ENCODE data around the gene PCDHA5.

- TF ChIP-seq JUNB (IDR thresholded peaks at IDR 0.05) (no peak), PBX3 (IDR thresholded peaks at IDR 0.05; ENCODE audit: insufficient replicate concordance, low read depth, low read length) (no peak), POU2F2 (IDR thresholded peaks at IDR 0.05; ENCODE audit: borderline replicate concordance, low read depth, low read length) (no peak), SKIL (IDR thresholded peaks at IDR 0.05; ENCODE audit: low read depth, poor library complexity, severe bottlenecking) (no peak)
Observed at GRCh38 chr5:140855772-140856674, 34.6 kb downstream of the PCDHA5 start, which contains the start of gene PCDHA10.
